Thoracic aorta (tissue), 2 donors: ENCODE data around the gene KCNK15. TPM values are rescaled to one million over a fixed set of nuclear protein-coding genes. Genes with fewer than 3 reads are reported as not detected.
A peak's percentile ranks its signal among the peaks of the same experiment; 100 is the strongest.
"Not testable (repeated sequence)": the region's sequence is repeated elsewhere in the genome, so short reads cannot be mapped to it uniquely, and the experiment has no call there.

Experiments
- ATAC-seq: fragments of 150-250 bp; one replicate; pipeline ENCODE4 v1.8.0; 2017; ENCODE audit warnings: low read depth; ENCODE audit not compliant: insufficient number of reproducible peaks, low FRiP score
- DNase-seq: peaks from one replicate; pipeline ENCODE4 v3.0.0-alpha.2; 2020; ENCODE audit warnings: low spot score
- H3K27ac ChIP-seq, 2 donors: fragments of 200-600 bp; sonication (generic); 1 replicate in 1 of 2; 2 replicates in 1 of 2; pipeline ENCODE4 v1.5.1; 2016; ENCODE audit warnings: mild to moderate bottlenecking in 2 of 2, moderate library complexity in 2 of 2
- H3K27me3 ChIP-seq: fragments of 200-600 bp; sonication (generic); replicated peaks from 2 replicates; pipeline ENCODE4 v1.6.0; 2016; ENCODE audit warnings: mild to moderate bottlenecking; ENCODE audit not compliant: insufficient read depth
- H3K36me3 ChIP-seq: fragments of 200-600 bp; sonication (generic); one replicate; pipeline ENCODE4 v1.5.1; 2016
- H3K4me1 ChIP-seq, 2 donors: fragments of 200-600 bp; sonication (generic); 1 replicate in 1 of 2; 2 replicates in 1 of 2; pipeline versions ENCODE4 v1.5.1 to v1.6.0; 2016; ENCODE audit warnings: low read depth in 2 of 2, mild to moderate bottlenecking in 1 of 2; ENCODE audit not compliant: control insufficient read depth in 1 of 2
- H3K4me3 ChIP-seq: fragments of 200-600 bp; sonication (generic); 2 replicates; pipeline ENCODE4 v1.5.1; 2016; ENCODE audit warnings: mild to moderate bottlenecking
- H3K9me3 ChIP-seq: fragments of 200-600 bp; sonication (generic); 2 replicates; pipeline ENCODE4 v1.5.1; 2016
- CTCF ChIP-seq: fragments of 200-600 bp; sonication (generic); IDR thresholded peaks from one replicate; pipeline ENCODE4 v1.5.1; 2019; ENCODE audit warnings: antibody characterized with exemption
- total RNA-seq, 2 donors: library from RNA; depleted of rRNA; stranded (reverse); fragments of >200 nt; gene quantifications; one replicate each; pipeline versions ENCODE4 v1.1.0 to v1.2.3, GENCODE V29; 2016

Gene KCNK15
- 10 to 100 TPM; 26.3 to 60.0 TPM for total RNA-seq

DNA sequence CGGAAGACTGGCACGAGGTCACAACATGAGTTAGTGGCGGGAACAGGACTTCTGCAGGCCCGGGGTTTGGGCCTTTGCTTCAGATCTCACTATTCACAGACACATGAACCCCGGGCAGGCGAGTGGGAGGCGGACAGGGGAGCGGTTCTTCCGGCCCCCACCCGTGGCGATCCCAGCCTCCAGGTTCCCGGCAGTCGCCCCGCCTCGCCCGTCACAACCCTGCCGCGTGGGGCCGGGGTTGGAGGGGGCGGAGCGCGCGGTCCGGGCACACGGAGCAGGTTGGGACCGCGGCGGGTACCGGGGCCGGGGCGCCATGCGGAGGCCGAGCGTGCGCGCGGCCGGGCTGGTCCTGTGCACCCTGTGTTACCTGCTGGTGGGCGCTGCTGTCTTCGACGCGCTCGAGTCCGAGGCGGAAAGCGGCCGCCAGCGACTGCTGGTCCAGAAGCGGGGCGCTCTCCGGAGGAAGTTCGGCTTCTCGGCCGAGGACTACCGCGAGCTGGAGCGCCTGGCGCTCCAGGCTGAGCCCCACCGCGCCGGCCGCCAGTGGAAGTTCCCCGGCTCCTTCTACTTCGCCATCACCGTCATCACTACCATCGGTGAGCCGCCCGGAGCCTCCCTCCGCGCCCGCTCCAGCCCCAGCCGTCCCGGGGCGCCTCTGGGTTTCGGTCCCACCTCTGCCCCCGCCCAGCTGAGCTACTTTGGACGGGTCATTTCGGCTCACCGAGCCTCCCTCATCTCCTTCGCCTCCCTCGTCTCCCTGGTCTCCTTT is at the start of gene KCNK15:
TSS of gene KCNK15 (plus strand) at position 268 of the 769 bp plus-strand sequence. CDS start at position 314, 46 bp downstream.
- no peaks in the 10 kb centered on the region for H3K9me3 ChIP-seq
- ATAC-seq (peak; percentile 42), DNase-seq (no peak)
- TF ChIP-seq CTCF, result no peak
- H3K4me3 ChIP-seq, result peak within 1 kb of the TSS; percentile 76
- no peaks in the 10 kb centered on the region for H3K27me3 ChIP-seq
- peak within 1 kb of the TSS; percentile 86 to 91 for H3K27ac ChIP-seq
- peaks cover 15 to 84% of the 10 kb centered on the region in 2 donors for H3K4me1 ChIP-seq
- H3K36me3 ChIP-seq, result peaks cover 5% of the 10 kb centered on the region

GRCh38 chr20:44696315-44696714 is 49.4 kb upstream of the KCNK15 start:
- Histone ChIP-seq H3K4me3 (no peak overlapping the region), H3K27ac (peak overlapping the region; percentile 92 to 98), H3K9me3 (no peaks in the 10 kb centered on the region), H3K27me3 (no peaks in the 10 kb centered on the region), H3K4me1 (peaks cover 40 to 71% of the 10 kb centered on the region in 2 donors), H3K36me3 (no peaks in the 10 kb centered on the region)
- ATAC-seq (no peak), DNase-seq (no peak)
- TF ChIP-seq CTCF, result no peak

- not testable (repeated sequence) for H3K9me3 ChIP-seq, H3K4me3 ChIP-seq, H3K36me3 ChIP-seq, ATAC-seq, H3K27me3 ChIP-seq, DNase-seq
- Histone ChIP-seq H3K27ac (peak overlapping the region; percentile 39 to 92), H3K4me1 (peaks cover 44 to 72% of the 10 kb centered on the region in 2 donors)
Observed at GRCh38 chr20:44697041-44697440, 48.6 kb upstream of the KCNK15 start.

- Histone ChIP-seq H3K9me3 (no peaks in the 10 kb centered on the region), H3K27me3 (no peaks in the 10 kb centered on the region), H3K36me3 (no peaks in the 10 kb centered on the region), H3K4me1 (peaks cover 48 to 75% of the 10 kb centered on the region in 2 donors), H3K4me3 (no peak overlapping the region), H3K27ac (peak overlapping the region in 1 of 2 donors; percentile 7)
- no peak for ATAC-seq
- TF ChIP-seq CTCF, result no peak
- DNase-seq, result no peak
Observed at GRCh38 chr20:44698351-44698750, 47.3 kb upstream of the KCNK15 start.

DNA sequence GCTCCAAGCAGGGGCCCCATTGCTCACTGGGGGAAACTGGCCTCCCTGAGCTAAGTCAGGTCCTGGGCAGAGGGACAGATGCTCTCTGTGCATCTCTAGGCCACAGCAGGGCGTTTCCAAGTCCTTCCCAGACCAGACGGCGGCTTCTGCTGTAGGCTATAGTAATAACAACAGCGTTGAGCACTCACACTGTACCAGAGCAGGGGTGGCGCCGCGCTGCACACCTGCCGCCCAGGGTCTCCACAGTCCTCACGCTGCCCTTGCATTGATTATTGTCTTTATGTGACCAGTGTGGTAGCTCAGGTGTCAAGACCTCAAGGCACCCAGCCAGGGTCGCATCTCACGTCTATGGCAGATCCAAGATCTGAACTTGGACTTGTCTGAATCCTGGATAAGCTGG is 45.4 kb upstream of the KCNK15 start:
- TF ChIP-seq CTCF, result no peak
- Histone ChIP-seq H3K4me3 (no peak overlapping the region), H3K27me3 (no peaks in the 10 kb centered on the region), H3K36me3 (no peaks in the 10 kb centered on the region), H3K9me3 (no peaks in the 10 kb centered on the region), H3K27ac (peak overlapping the region in 1 of 2 donors; percentile 26), H3K4me1 (peaks cover 39 to 74% of the 10 kb centered on the region in 2 donors)
- ATAC-seq (no peak), DNase-seq (no peak)
